Fibroblast of skin of right biceps (primary cell): ENCODE measurements around the gene CATSPER1.
"Not testable (repeated sequence)": the region's sequence is repeated elsewhere in the genome, so short reads cannot be mapped to it uniquely, and the experiment has no call there.

ENCODE experiments used
- DNase-seq: peaks from one replicate; pipeline ENCODE4 v3.0.0-alpha.2; 2013

Gene CATSPER1

DNA sequence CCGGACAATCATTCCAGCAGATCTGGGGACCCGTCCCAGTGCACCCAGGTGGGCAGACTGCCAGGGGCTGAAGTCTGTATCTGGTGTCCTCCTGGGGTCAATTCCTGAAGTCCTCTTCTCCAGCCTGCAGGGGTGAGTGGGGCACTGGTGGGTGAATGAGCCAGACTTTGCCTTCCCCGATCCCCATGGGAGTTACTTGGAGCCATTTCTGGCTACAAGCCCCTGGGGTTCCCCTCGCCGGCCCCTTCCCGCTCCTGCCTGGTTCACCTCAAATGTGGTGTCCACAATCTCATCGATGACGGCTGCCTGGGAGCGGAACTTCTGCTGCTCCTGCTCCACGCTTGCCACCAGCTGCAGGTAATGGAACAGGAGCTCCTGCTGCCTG, 9.5 kb downstream of the CATSPER1 start:
- DNase-seq: no peak

GRCh38 chr11:66015936-66016792, 10.1 kb downstream of the CATSPER1 start:
- DNase-seq: no peak

DNA sequence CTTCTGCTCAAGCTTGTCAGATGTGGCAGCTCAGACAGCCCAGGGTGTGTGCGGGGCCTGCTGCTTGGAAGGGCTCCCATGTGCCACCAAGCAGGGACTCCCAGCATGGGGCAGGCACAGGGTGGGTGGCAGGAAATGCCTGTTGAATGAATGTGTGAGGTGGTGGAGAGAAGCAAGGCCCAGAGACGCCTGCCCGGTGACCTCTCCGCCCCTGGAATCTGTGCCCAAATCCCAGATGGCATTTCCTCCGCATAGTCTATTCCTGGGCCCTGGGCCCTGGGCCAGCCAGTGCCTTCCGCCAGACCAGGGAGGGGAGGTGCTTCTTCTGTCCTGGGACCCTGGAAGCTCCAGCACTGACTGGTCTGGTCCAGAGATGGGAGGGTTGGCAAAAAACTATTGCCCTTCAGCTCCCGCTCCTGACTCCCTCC, 10.8 kb downstream of the CATSPER1 start:
- DNase-seq: peak; percentile 53

DNA sequence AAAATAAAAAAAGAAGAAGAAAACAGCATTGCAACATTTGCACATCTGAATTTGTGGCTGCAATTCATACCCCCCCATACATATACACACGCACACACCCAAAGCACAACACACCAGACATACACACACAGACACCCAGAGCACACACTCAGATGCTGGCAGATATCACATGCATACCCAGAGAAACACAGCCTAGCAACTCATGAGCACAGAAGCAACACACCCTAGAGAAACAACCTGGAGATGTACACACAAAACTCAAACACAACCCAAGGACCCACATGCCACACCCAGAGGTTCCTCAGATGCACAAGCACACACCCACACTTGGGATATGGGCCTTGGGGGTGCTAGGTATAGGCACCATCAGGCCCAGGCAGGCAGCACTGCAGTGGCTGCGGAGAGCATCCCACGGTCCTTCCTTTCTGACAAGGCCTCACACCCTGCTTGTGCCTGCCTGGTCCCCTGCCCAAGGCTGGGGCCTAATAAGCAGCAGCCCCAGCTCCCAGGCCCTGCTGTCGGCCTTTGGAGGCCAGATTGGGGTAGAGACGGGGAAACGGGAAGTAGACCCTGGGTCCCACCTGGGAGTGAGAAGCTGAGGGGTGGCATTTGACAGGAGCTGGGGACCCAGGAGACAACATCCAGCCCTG, 11.3 kb downstream of the CATSPER1 start:
- no peak for DNase-seq

DNA sequence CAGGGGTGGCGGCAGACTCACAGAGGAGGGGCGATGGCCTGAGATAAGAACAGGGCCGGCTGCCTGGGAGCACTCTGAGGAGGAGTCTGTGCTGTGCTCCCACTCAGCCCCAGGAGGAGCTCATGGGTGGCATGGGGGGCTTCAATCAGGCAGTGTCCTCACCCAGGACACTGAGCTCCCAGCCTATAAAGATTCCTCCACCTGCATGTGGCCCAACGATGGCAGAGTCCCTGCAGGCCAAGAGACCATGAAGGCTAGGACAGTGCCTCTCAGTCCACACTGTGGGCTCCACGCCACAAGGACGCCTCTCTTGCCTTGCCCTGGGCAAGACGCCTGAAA, 12.5 kb downstream of the CATSPER1 start:
- DNase-seq: no peak

DNA sequence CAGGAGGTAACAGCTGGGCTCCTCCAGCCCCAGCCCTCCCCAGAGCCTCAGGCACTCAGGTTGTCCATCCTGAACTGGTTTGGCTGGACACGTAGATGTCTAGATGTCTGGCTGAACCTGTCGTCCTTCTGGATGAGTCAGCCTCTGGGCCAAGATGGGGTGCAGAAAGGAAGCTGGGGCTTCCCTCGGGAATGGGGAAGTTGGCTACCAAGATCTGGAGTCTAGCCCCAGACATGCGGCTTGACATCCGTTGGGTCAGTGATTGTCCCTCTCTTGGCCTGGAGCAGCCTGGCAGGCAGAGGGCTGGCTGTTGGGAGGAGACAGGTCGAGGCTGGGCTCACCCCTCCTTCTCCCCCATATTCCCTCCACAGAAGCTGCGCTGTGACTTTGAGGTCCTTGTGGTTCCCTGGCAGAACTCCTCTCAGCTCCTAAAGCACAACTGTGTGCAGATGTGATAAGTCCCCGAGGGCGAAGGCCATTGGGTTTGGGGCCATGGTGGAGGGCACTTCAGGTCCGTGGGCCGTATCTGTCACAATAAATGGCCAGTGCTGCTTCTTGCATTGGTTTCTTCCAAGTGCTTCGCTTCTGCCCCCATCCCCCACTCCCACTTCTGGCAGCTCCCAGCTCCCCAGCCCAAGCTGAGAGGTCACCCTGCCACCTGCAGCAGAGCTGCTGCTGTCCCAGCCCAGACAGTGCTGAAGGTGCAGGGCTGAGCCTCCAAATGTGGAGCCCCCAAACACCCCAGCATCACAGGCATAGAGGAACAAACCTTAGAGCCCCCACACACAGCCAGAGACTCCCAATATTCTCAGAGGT, 13.1 kb downstream of the CATSPER1 start:
- DNase-seq: no peak

DNA sequence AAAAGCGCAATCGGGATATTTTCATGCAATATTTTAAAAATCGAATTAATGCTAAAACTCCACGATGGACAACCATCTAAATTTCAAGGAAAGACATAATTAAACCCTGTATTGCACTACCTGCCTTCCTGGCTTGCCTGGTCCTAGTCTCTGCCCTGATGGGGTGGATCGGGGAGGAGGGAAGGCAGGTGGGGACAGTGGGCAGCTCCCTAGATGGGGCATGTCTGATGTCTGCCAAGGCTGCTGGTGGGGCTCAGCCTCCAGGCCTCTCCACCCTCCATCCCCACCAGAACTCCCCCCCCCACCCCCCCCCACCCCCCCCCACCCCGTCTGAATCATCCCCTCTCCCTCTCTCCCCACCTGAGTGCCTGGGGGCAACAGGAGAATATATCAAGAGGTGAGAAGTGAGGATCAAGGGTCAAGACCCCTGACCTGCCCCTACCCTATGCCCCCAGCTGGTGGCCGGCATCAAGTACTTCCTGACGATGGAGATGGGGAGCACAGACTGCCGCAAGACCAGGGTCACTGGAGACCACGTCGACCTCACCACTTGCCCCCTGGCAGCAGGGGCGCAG, 13.8 kb downstream of the CATSPER1 start:
- DNase-seq: no peak

DNA sequence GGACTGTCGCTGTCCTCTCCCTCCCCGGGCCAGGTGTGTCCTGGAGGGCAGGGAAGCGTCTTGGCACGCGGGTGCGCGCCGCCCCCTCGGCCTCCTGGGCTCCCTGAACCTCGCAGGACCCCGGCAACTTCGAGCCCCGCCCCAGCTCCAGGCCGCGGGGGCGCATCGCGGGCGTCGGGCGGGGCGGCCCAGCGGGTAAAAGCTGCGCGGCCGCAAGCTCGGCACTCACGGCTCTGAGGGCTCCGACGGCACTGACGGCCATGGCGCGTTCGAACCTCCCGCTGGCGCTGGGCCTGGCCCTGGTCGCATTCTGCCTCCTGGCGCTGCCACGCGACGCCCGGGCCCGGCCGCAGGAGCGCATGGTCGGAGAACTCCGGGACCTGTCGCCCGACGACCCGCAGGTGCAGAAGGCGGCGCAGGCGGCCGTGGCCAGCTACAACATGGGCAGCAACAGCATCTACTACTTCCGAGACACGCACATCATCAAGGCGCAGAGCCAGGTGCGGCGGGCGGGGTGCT, 14.4 kb downstream of the CATSPER1 start, which contains the start of gene CST6:
Gene CST6, plus strand, starts transcription at position 224 of the 519 bp plus-strand sequence. Its CDS starts 37 bp downstream, at position 261.
- DNase-seq: no peak

- peak; percentile 63 for DNase-seq
Observed at GRCh38 chr11:66011239-66011784, 15.0 kb downstream of the CATSPER1 start.

GRCh38 chr11:66010036-66010435, 16.2 kb downstream of the CATSPER1 start:
- not testable (repeated sequence) for DNase-seq

DNA sequence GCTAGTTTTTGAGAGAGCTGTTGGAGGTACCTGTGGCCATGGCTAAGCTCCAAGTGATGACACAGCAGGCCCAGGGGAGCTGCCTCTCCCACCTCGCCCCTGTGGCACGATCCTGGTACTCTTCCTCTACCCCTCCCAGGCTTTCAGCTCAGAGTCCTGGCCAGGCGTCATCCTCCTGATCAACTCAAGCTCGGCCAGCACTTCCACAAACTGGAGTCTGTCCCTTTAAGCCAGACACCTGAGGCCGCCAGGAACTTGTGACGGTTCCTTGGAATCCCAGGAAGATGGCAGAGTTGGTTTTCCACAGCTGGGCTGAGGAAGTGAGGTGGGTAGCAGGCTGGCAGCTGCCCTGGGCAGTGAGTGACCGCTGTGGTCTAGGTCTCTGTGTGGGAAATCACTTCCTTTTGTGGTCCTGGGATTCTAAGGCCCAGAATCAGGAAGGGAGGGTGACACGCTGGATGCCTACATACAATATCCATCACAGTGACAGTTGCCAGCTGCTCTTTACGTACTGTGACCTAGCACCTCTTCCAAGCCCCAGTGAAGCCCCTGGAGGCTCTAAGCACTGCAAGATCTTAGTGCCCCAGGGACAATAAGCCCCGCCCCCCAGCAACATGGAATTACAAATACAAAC, 17.7 kb downstream of the CATSPER1 start:
- DNase-seq: no peak

GRCh38 chr11:66008095-66008467, 18.2 kb downstream of the CATSPER1 start:
- DNase-seq: no peak

DNA sequence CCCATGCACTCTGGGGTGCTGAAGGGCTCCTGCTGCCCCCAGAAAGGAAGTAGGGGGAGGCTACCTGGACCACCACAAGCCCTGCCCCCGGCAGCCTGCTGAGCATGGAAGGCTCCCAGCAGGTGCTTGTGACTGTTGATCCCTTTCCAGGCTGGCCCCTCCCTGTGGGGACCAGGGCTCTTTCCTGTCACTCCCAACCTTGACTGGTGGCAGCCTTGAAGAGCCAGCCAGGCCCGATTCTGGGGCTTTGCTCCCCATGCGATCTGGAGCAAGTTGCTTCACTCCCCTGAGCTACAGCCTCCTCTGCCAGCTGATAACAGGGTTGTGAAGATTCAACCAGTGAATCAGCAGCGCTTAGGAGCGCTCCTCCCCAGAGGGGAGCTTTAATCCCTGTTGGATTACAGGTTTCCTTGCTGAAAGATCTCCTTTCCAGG, 19.1 kb downstream of the CATSPER1 start:
- no peak for DNase-seq

DNA sequence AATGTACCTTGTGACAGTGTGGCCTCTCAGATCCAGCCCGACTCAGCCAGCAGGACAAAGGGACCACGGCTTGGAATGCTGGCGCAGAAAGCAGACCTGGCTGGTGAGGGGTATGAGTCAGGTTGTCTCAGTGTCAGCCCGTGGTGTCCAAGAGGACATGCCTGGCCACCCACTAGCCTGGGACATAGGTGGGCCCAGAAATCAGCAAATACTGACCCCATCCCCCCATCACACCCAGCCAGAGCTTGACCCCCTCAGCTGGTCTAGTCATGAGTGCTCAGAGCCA, 19.4 kb downstream of the CATSPER1 start:
- no peak for DNase-seq

GRCh38 chr11:66006134-66006890, 20.0 kb downstream of the CATSPER1 start:
- no peak for DNase-seq

- no peak for DNase-seq
Observed at GRCh38 chr11:66004186-66004585, 22.1 kb downstream of the CATSPER1 start.

GRCh38 chr11:66003291-66003690, 23.0 kb downstream of the CATSPER1 start:
- DNase-seq: no peak

GRCh38 chr11:66002648-66003225, 23.5 kb downstream of the CATSPER1 start:
- peak; percentile 19 for DNase-seq

- DNase-seq: peak; percentile 98
Observed at GRCh38 chr11:66001942-66002647, 24.2 kb downstream of the CATSPER1 start, which contains the start of the genes BANF1 and EIF1AD. Gene BANF1, plus strand, starts transcription at chr11:66002503. Its CDS starts 748 bp downstream, at chr11:66003251. Gene EIF1AD, minus strand, starts transcription at chr11:66002157. Its CDS starts 1,768 bp downstream, at chr11:66000389.

- DNase-seq: no peak
Observed at GRCh38 chr11:65997286-65997685, 29.0 kb downstream of the CATSPER1 start.
